Body of pancreas (tissue), 4 donors: Measurements from ENCODE around the gene TMEM263. TPM values are rescaled to one million over a fixed set of nuclear protein-coding genes. Genes with fewer than 3 reads are reported as not detected.

Source experiments
- ATAC-seq: fragments of 150-250 bp; one replicate; pipeline ENCODE4 v1.9.1; 2016
- DNase-seq, 4 donors: peaks; one replicate each; pipeline ENCODE4 v3.0.0-alpha.2; 2019
- H3K27ac ChIP-seq, 4 donors: fragments of 200-600 bp; sonication (generic); 1 replicate in 3 of 4; 2 replicates in 1 of 4; pipeline versions ENCODE4 v1.5.1 to v1.6.1; 2016 to 2019; ENCODE audit warnings: mild to moderate bottlenecking in 1 of 4, mixed read lengths in 1 of 4, moderate library complexity in 1 of 4
- H3K27me3 ChIP-seq, 2 donors: fragments of 200-600 bp; sonication (generic); one replicate each; pipeline ENCODE4 v1.6.0; 2016; ENCODE audit warnings: mild to moderate bottlenecking in 1 of 2
- H3K36me3 ChIP-seq, 2 donors: fragments of 200-600 bp; sonication (generic); replicated peaks in 1 of 2; 2 replicates each; pipeline ENCODE4 v1.5.1; 2016; ENCODE audit warnings: low read depth in 2 of 2; ENCODE audit not compliant: insufficient read depth in 1 of 2
- H3K4me1 ChIP-seq: fragments of 200-600 bp; sonication (generic); one replicate; pipeline ENCODE4 v1.6.0; 2016
- H3K4me3 ChIP-seq, 2 donors: fragments of 200-600 bp; sonication (generic); 1 replicate in 1 of 2; 2 replicates in 1 of 2; pipeline ENCODE4 v1.5.1; 2016 to 2019
- H3K9me3 ChIP-seq, 3 donors: fragments of 200-600 bp; sonication (generic); 1 replicate in 2 of 3; 2 replicates in 1 of 3; pipeline ENCODE4 v1.5.1; 2016
- POLR2A ChIP-seq, 3 donors: fragments of 450-650 bp; IDR thresholded peaks; one replicate each; pipeline ENCODE4 v1.6.1; 2016; ENCODE audit warnings: antibody characterized with exemption in 3 of 3, mild to moderate bottlenecking in 2 of 3
- WGBS, 2 donors: methylation state at CpG; one replicate each; pipeline ENCODE4 v1.1.5; 2017; 5-methylcytosine and 5-hydroxymethylcytosine counted together
- intact Hi-C: fragments of 100-400 bp; cut with DNase I; formaldehyde crosslinking; loops from one replicate; pipeline ENCODE4 v1.15.1; 2023
- total RNA-seq, 2 donors: library from RNA; depleted of rRNA; stranded (reverse); fragments of >200 nt; gene quantifications; one replicate each; pipeline ENCODE4 v1.1.0, GENCODE V29; 2016
- TF ChIP-seq, protein P1 (sequence below), 7 experiments: fragments of 450-650 bp in 4 of 7; fragments of 200-600 bp in 3 of 7; sonication (generic) in 3 of 7; IDR thresholded peaks; one replicate each; pipeline ENCODE4 v1.5.1; 2016 to 2019; ENCODE audit warnings: antibody characterized with exemption in 7 of 7

The TMEM263 gene
- total RNA-seq, 2 donors from 2014 or later: 27.4 to 33.5 TPM

DNA sequence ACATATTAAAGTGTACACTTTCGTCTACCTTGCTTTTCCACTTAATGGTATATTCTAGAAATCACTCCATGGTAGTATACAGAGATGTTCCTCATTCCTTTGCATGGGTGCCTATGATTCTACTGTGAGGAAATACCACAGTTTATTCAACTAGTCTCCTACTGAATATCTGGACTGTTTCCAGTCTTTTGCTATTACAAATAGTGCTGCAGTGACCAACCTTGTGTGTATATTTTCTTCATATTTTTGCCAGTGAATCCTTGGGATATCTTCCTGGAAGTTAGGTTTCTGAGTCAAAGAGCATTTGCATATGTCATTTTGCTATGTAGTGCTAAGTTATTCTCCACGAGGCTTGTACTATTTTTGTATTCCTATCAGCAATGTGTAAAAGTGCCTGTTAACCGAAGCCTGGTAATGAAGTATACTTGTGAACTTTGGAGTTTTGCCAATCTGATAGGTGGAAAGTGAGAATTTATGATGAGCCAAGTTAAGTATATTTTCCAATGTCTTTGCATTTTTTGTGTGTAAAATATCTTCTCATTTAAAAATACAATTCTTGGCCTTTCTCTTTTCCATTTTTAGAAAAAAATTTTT is 31.3 kb upstream of the TMEM263 start:
- H3K27me3 ChIP-seq: no peaks in the 10 kb centered on the region
- 35 to 38% methylated on average over 3 of the region's 3 CpGs for WGBS, 2 donors
- intact Hi-C loops: no loop called here

DNA sequence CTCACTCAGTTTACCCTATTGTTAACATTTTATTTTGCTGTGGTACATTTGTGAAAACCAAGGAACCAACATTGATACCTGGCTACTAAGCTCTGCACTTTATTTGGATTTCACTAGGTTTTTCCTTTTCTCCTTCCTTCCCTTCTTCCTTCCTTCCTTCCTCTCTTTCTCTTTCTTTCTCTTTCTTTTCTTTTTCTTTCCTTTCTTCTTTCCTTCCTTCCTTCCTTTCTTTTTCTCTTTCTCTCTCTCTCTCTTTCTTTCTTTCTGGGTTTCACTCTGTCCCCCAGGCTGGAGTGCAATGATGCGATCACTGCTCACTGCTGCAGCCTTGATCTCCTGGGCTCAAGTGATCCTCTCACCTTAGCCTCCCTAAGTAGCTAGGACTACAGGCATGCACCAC is 29.1 kb upstream of the TMEM263 start:
- Histone ChIP-seq H3K4me1 (no peaks in the 10 kb centered on the region), H3K4me3 (no peak overlapping the region), H3K9me3 (no peaks in the 10 kb centered on the region), H3K27ac (no peak overlapping the region), H3K27me3 (no peaks in the 10 kb centered on the region), H3K36me3 (no peaks in the 10 kb centered on the region)
- TF ChIP-seq, protein P1, sequence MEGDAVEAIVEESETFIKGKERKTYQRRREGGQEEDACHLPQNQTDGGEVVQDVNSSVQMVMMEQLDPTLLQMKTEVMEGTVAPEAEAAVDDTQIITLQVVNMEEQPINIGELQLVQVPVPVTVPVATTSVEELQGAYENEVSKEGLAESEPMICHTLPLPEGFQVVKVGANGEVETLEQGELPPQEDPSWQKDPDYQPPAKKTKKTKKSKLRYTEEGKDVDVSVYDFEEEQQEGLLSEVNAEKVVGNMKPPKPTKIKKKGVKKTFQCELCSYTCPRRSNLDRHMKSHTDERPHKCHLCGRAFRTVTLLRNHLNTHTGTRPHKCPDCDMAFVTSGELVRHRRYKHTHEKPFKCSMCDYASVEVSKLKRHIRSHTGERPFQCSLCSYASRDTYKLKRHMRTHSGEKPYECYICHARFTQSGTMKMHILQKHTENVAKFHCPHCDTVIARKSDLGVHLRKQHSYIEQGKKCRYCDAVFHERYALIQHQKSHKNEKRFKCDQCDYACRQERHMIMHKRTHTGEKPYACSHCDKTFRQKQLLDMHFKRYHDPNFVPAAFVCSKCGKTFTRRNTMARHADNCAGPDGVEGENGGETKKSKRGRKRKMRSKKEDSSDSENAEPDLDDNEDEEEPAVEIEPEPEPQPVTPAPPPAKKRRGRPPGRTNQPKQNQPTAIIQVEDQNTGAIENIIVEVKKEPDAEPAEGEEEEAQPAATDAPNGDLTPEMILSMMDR (IDR thresholded peaks at IDR 0.05): no peak
- no peak for TF ChIP-seq POLR2A (IDR thresholded peaks at IDR 0.05)
- no peak for ATAC-seq
- DNase-seq: no peak
- 85 to 96% methylated on average over 1 of the region's 1 CpG for WGBS, 2 donors
- intact Hi-C loops: no loop called here

More for the DNA sequence above, 31.3 kb upstream of the TMEM263 start:
- Histone ChIP-seq H3K4me1 (no peaks in the 10 kb centered on the region), H3K9me3 (no peaks in the 10 kb centered on the region), H3K4me3 (no peak overlapping the region), H3K27ac (no peak overlapping the region), H3K36me3 (no peaks in the 10 kb centered on the region)
- ATAC-seq (no peak), DNase-seq (no peak)
- TF ChIP-seq, protein P1 (IDR thresholded peaks at IDR 0.05): no peak
- no peak for TF ChIP-seq POLR2A (IDR thresholded peaks at IDR 0.05)

DNA sequence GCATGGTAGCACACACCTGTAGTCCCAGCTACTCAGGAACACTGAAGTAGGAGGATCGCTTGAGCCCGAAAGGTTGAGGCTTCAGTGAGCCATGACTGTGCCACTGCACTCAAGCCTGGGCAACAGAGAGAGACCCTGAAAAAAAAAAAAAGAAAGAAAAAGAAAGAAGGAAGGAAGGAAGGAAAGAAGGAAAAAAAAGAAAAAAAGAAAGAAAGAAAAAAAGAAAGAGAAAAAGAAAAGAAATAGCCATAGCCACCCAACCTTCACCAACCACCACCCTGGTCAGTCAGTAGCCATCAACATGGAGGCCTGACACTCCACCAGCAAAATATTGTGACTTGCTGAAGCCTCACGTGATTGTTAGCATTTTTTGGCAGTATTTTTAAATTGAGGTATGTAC is 21.4 kb upstream of the TMEM263 start:
- H3K9me3 ChIP-seq: no peaks in the 10 kb centered on the region
- TF ChIP-seq, protein P1 (IDR thresholded peaks at IDR 0.05): no peak
- TF ChIP-seq POLR2A (IDR thresholded peaks at IDR 0.05): no peak
- 77 to 88% methylated on average over 3 of the region's 3 CpGs for WGBS, 2 donors
- intact Hi-C loops: no loop called here
- H3K36me3 ChIP-seq: no peaks in the 10 kb centered on the region
- ATAC-seq: no peak
- no peaks in the 10 kb centered on the region for H3K4me1 ChIP-seq
- H3K27me3 ChIP-seq: no peaks in the 10 kb centered on the region
- no peak for DNase-seq
- H3K4me3 ChIP-seq: no peak overlapping the region
- H3K27ac ChIP-seq: no peak overlapping the region

DNA sequence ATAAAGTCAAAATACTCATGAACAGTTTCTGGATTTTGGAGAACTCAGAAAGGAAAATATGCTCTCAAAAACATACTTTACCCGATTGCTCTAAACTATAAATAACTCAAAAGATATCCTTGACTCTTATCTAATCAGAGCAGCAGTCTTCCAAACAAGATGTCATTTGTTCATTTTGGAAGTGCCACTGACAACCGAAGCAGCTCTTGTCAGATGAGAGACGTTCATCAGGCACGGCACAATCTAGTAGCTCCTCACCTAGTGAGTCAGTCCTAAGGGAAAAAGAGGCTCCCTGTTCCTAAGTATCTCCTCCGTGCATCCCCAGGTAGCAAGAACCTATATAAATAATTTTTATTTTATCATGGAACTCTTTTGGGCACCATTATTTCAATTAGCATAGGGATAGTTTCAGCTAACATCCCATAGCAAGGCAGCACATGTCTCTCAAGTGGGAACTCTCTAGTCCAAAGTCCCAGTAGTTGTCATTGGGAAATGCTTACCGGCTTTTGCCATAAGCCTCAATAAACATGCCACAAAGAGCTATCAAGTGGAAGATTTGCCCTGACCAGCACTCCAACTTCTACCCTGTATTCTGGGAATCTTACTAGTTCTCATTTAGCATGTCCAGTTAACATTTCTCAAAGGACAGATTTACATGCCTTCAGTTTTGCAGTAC is 14.1 kb upstream of the TMEM263 start:
- no peak for ATAC-seq
- Histone ChIP-seq H3K4me1 (no peaks in the 10 kb centered on the region), H3K9me3 (no peaks in the 10 kb centered on the region), H3K4me3 (no peak overlapping the region), H3K27me3 (no peaks in the 10 kb centered on the region), H3K36me3 (no peaks in the 10 kb centered on the region), H3K27ac (no peak overlapping the region)
- TF ChIP-seq, protein P1 (IDR thresholded peaks at IDR 0.05): no peak
- no peak for TF ChIP-seq POLR2A (IDR thresholded peaks at IDR 0.05)
- DNase-seq: no peak
- intact Hi-C loops: no loop called here
- 42 to 48% methylated on average over 6 of the region's 6 CpGs for WGBS, 2 donors

DNA sequence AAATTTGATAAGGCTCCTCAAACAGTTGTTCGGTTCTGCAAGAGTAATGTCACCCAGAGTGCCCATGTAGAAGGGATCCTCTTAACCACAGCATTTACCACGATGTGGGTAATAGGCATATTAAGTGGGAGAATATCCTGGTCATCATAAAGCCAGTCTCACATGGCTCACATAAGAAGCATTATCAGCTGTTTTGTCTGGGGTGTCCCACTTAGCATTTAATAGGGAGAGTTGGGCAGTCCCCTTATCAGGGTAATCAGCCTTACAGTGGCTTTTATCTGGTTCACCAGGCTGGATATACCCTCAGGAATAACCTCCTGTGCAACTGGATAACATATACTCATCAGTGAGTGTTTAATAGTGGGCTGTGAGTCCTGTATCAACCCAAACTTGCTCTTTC is 12.9 kb upstream of the TMEM263 start:
- Histone ChIP-seq H3K4me3 (no peak overlapping the region), H3K27me3 (no peaks in the 10 kb centered on the region), H3K4me1 (no peaks in the 10 kb centered on the region), H3K36me3 (no peaks in the 10 kb centered on the region), H3K27ac (no peak overlapping the region), H3K9me3 (no peaks in the 10 kb centered on the region)
- ATAC-seq (no peak), DNase-seq (no peak)
- TF ChIP-seq POLR2A (IDR thresholded peaks at IDR 0.05): no peak
- TF ChIP-seq, protein P1 (IDR thresholded peaks at IDR 0.05): no peak
- 85 to 95% methylated on average over 2 of the region's 2 CpGs for WGBS, 2 donors
- intact Hi-C loops: no loop called here
